ENCODE results near the gene ABHD6.
"Not testable (repeated sequence)": the region's sequence is repeated elsewhere in the genome, so short reads cannot be mapped to it uniquely, and the experiment has no call there.

The ABHD6 gene

DNA sequence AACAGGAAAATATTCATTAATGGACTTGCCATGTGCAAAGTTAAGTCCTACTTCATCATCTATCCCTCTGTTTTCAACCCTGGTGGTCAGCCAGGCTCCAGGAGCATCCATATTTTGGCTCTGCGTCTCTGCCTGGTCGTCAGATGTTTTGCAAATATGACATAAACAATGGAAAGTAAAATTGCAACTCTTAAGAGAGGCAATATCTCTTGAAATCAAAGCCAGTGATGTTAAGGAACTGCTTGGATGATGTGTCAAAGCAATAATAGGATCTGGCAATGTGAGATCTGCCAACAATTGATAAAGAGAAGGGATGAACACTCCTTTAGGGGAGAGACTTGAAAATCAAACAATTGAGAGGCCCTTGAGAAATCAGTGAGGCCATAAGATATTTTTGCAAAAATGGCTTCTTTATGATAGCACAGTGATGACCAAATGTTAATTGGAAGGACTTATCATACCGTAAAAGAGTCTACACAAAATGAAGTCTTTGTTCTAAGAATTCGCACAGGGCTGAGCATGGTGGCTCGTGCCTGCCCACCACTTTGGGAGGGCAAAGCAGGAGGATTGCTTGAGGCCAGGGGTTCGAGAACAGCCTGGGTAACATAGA lies 6.5 kb downstream of the ABHD6 start:
- no peak for DNase-seq

GRCh38 chr3:58246148-58247047 lies 8.8 kb downstream of the ABHD6 start:
- DNase-seq, result no peak

DNA sequence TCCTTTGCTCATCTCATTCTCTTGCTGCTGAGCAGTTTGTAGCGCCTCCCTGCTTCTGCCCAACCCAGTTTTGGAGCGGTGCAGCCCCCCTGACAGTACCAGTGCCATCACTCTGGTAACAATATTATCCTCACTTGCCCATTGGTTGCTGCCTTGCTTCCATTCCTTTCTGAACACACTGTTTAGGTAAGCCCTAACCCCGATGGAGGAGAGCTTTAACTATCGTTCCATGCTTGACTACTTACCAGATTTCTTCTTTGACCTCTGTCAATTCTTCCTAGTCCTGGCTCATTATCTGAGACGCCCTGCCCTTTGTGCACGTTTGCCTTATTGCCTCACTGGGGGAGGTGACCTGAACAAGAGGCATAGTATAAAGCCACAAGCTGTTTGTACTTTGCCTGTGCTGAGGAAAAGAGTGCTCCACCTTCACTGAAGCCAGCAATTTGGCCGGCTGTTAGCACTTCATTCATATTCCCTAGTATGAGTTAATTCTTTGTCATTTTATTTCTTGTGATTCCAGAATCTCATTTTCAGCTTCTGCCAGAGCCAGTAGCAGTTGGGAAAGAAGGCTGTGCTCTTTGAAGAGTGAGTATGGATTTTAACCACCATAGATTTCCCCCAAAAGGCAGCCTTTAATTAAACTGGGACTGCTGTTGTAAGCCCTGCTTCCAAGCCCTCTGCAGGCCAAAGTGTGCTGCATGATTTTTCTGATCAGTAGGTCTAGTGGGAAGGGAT lies 11.9 kb downstream of the ABHD6 start:
- DNase-seq, result no peak

DNA sequence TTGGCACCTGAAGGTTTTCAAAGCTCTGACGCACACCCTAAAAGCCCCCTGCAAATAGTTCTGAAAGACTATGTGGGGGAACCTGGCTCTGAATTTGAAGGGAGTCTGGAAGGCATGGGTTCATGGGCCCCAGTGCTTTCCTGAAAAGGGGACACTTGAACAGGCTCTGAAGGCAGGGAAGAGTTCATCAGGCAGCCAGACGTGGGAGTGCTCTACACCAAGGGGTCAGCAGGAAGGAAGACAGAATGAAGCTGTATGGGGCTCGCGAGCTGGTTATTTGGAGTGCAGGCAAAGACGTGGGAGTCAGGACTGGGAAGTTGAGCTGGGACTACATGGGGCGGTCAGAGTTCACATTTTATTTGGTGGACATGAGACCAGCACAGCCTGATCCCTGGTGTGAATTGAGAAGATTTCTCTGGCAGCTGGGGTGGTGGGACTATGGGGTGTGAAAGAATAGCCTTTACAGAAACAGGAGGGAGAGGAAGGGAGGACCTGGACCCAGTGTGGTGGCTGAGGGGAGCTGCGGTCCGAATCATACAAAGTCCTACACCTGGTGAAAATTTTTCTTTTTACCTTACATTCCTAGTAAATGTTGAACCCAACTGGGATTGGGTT lies 12.6 kb downstream of the ABHD6 start:
- no peak for DNase-seq

DNA sequence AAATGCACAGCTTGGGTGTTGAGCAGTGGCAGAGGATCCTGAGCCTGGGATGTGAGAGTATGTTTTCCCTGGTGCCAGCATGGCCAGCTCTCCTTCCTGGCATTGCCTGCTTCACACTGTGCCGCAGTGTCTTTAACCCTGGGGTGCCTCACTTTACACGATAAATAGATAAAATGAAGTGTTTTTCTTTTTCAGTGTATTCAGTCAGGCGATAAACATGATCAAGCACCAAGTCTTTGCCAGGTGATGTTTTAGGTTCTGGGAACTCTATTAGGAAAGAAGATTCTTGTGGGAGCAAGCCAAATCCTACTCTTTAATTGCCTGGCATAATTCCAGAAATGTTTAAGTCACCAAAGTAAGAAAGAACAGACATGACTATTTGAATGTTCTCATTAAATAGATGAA lies 14.0 kb downstream of the ABHD6 start:
- no peak for DNase-seq

DNA sequence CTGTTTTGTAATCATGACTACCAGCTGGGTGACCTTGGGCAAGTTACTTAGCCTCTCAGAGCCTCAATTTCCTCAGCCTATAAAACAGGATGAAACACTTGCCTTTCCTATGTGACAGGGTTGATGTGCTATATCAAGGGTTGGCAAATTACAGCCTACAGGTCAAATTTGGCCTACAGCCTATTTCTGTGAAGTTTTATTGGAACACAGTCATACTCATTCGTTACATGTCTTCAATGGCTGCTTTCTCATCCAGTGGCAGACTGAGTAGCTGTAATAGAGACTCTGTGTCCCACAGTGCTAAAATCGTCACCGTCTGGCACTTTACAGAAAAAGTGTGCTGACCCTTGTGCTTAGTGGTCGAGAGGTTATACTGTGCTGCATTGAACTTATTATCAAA lies 16.6 kb downstream of the ABHD6 start:
- DNase-seq, result no peak

GRCh38 chr3:58256061-58256460 lies 18.5 kb downstream of the ABHD6 start:
- no peak for DNase-seq

GRCh38 chr3:58256511-58256910 lies 18.9 kb downstream of the ABHD6 start:
- DNase-seq, result no peak

- DNase-seq, result no peak
Observed at GRCh38 chr3:58258392-58259055, 20.9 kb downstream of the ABHD6 start.

DNA sequence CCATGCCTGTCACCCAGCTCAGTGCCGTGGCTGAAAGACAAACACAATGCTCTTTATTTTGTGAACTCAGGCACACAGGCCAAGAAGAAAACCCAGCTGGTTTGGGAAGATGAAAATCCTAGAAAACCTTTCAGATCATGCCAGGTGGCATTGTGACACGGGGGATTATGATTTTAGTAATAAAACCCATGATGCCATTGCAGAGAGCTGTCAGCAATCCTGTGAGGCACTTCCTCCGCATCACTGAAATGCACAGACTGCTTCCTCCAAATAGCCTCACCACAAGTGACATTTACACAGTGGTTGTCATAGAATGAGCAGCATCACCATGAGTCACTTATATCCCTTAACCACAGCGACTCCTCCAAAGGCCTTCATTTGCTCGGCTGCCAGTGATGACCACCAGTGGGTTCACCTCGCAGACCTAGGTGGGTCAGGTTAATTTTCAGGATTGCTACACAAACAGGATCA lies 22.7 kb downstream of the ABHD6 start:
- no peak for DNase-seq

GRCh38 chr3:58260733-58261132 lies 23.1 kb downstream of the ABHD6 start:
- DNase-seq, result no peak

- no peak for DNase-seq
Observed at GRCh38 chr3:58261954-58262666, 24.5 kb downstream of the ABHD6 start.

GRCh38 chr3:58266577-58266976 lies 29.0 kb downstream of the ABHD6 start:
- DNase-seq, result no peak

GRCh38 chr3:58267543-58267942 lies 30.0 kb downstream of the ABHD6 start:
- DNase-seq, result not testable (repeated sequence)

- DNase-seq, result no peak
Observed at GRCh38 chr3:58269356-58269755, 31.8 kb downstream of the ABHD6 start.

- DNase-seq, result no peak
Observed at GRCh38 chr3:58270485-58270884, 32.9 kb downstream of the ABHD6 start.

DNA sequence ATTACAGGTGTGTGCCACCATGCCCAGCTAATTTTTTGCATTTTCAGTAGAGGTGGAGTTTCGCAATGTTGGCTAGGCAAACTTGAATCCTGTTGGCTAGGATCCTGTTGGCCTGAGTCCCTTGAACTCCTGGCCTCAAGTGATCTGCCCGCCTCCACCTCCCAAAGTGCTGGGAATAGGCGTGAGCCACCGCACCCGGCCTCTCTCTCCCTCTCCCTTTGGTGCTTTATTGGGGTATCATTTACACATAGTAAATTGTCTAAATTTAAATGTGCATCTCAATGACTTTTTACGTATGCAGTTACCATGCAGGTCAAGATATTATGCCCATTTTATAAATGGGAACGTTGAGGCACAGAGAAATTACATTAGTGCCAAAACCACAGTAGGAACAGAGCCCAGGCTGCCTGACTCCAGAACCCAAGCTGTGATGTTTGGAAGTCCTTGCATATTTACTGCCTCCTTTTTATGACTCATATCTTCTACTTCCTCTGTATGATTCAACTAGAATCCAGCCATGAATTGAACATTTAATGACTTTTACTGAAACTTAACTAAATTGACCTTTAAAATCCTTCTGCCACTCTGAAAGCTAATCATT lies 34.4 kb downstream of the ABHD6 start:
- no peak for DNase-seq

- DNase-seq, result no peak
Observed at GRCh38 chr3:58272891-58273290, 35.3 kb downstream of the ABHD6 start.

- not testable (repeated sequence) for DNase-seq
Observed at GRCh38 chr3:58273362-58273761, 35.8 kb downstream of the ABHD6 start.

GRCh38 chr3:58274027-58274614 lies 36.5 kb downstream of the ABHD6 start:
- no peak for DNase-seq

- no peak for DNase-seq
Observed at GRCh38 chr3:58281069-58281468, 43.5 kb downstream of the ABHD6 start.
